Neural cell (in vitro differentiated cells): ENCODE results near the gene ANKZF1. TPM values are rescaled to one million over a fixed set of nuclear protein-coding genes. Genes with fewer than 3 reads are reported as not detected.
A peak's percentile ranks its signal among the peaks of the same experiment; 100 is the strongest.

Experiments used
- H2AFZ ChIP-seq: fragments of 200-600, 300-800 bp; sonication (generic), shearing (Covaris generic); 2 replicates; pipeline ENCODE4 v1.6.0; 2014; ENCODE audit warnings: low read depth, mild to moderate bottlenecking, antibody characterized with exemption, low read length, moderate library complexity
- H3F3A ChIP-seq: fragments of 200-600 bp; shearing (Covaris generic); 2 replicates; pipeline ENCODE4 v1.6.1; 2016; ENCODE audit warnings: mild to moderate bottlenecking, moderate library complexity, mixed read lengths, antibody characterized with exemption, low read length; ENCODE audit not compliant: insufficient read depth, poor library complexity, severe bottlenecking
- H3K27ac ChIP-seq: fragments of 200-600, 300-800 bp; sonication (generic), shearing (Covaris generic); 2 replicates; pipeline ENCODE4 v1.5.1; 2014; ENCODE audit warnings: mild to moderate bottlenecking, low read length, moderate library complexity
- H3K27me3 ChIP-seq: fragments of 300-800, 200-600 bp; sonication (generic), shearing (Covaris generic); 2 replicates; pipeline ENCODE4 v1.6.0; 2014; ENCODE audit warnings: mild to moderate bottlenecking, low read depth, low read length, moderate library complexity; ENCODE audit not compliant: insufficient read depth
- H3K36me3 ChIP-seq: fragments of 300-800, 200-600 bp; sonication (generic), shearing (Covaris generic); 2 replicates; pipeline ENCODE4 v1.5.1; 2014; ENCODE audit warnings: mild to moderate bottlenecking, antibody characterized with exemption, low read length, moderate library complexity; ENCODE audit not compliant: insufficient read depth
- H3K4me2 ChIP-seq: fragments of 300-800, 200-600 bp; sonication (generic), shearing (Covaris generic); 2 replicates; pipeline ENCODE4 v1.6.0; 2014; ENCODE audit warnings: mild to moderate bottlenecking, low read length
- H3K4me3 ChIP-seq: fragments of 300-800, 200-600 bp; sonication (generic), shearing (Covaris generic); 2 replicates; pipeline ENCODE4 v1.5.1; 2014; ENCODE audit warnings: mild to moderate bottlenecking, low read length, moderate library complexity
- H3K79me2 ChIP-seq: fragments of 200-600 bp; shearing (Covaris generic); replicated peaks from 2 replicates; pipeline ENCODE4 v1.6.0; 2014; ENCODE audit warnings: mild to moderate bottlenecking, low read length, moderate library complexity; ENCODE audit not compliant: insufficient read depth
- H3K9ac ChIP-seq: fragments of 300-800, 200-600 bp; sonication (generic), shearing (Covaris generic); 2 replicates; pipeline ENCODE4 v1.6.1; 2016; ENCODE audit warnings: mild to moderate bottlenecking, low read length, mixed read lengths
- H3K9me2 ChIP-seq: fragments of 200-600 bp; shearing (Covaris generic); 2 replicates; pipeline ENCODE4 v1.6.1; 2016; ENCODE audit warnings: mild to moderate bottlenecking, low read length, mixed read lengths; ENCODE audit not compliant: insufficient read depth
- H3K9me3 ChIP-seq: fragments of 200-600, 300-800 bp; sonication (generic), shearing (Covaris generic); 2 replicates; pipeline ENCODE4 v1.6.1; 2016; ENCODE audit warnings: mild to moderate bottlenecking, mixed run types, low read length, moderate library complexity, mixed read lengths
- H4K20me1 ChIP-seq: fragments of 200-600 bp; shearing (Covaris generic); 2 replicates; pipeline ENCODE4 v1.6.1; 2016; ENCODE audit warnings: mild to moderate bottlenecking, mixed run types; ENCODE audit not compliant: insufficient read depth
- EP300 ChIP-seq: fragments of 450-650 bp; conservative IDR thresholded peaks from 2 replicates; pipeline ENCODE4 v1.6.1; 2014; ENCODE audit warnings: antibody characterized with exemption, mild to moderate bottlenecking, moderate library complexity; ENCODE audit not compliant: poor library complexity, severe bottlenecking
- EZH2 ChIP-seq: fragments of 200-600, 300-800 bp; shearing (Covaris generic), sonication (generic); IDR thresholded peaks from 2 replicates; pipeline ENCODE4 v1.6.1; 2014; ENCODE audit warnings: antibody characterized with exemption, low read length, borderline replicate concordance, mild to moderate bottlenecking; ENCODE audit not compliant: insufficient read depth, poor library complexity, severe bottlenecking
- MXI1 ChIP-seq: fragments of 450-650 bp; conservative IDR thresholded peaks from 2 replicates; pipeline ENCODE4 v1.6.1; 2014; ENCODE audit warnings: antibody characterized with exemption, mild to moderate bottlenecking; ENCODE audit not compliant: poor library complexity, severe bottlenecking
- POLR2AphosphoS5 ChIP-seq: IDR thresholded peaks from 2 replicates; pipeline ENCODE4 v1.6.1; 2012
- RAD21 ChIP-seq: fragments of 450-650 bp; conservative IDR thresholded peaks from 2 replicates; pipeline ENCODE4 v1.6.1; 2014; ENCODE audit warnings: antibody characterized with exemption, mild to moderate bottlenecking, moderate library complexity
- SMC3 ChIP-seq: fragments of 450-650 bp; conservative IDR thresholded peaks from 2 replicates; pipeline ENCODE4 v1.6.1; 2014; ENCODE audit warnings: antibody characterized with exemption, mild to moderate bottlenecking, moderate library complexity; ENCODE audit not compliant: poor library complexity
- TAF1 ChIP-seq: IDR thresholded peaks from 2 replicates; pipeline ENCODE4 v1.6.1; 2012; ENCODE audit warnings: low read depth
- polyA plus RNA-seq: library from polyadenylated mRNA; depleted of rRNA; stranded (reverse); fragments of >200 nt; gene quantifications from 2 replicates; pipeline ENCODE4 v1.2.3, GENCODE V29; 2014
- TF ChIP-seq, protein P1 (sequence below): fragments of 450-650 bp; IDR thresholded peaks from 2 replicates; pipeline ENCODE4 v1.5.1; 2014; ENCODE audit warnings: antibody characterized with exemption, mild to moderate bottlenecking, moderate library complexity; ENCODE audit not compliant: poor library complexity, severe bottlenecking
- TF ChIP-seq, protein P2 (sequence below): IDR thresholded peaks from 2 replicates; pipeline ENCODE4 v1.6.1; 2012; ENCODE audit warnings: borderline replicate concordance

The ANKZF1 gene
- polyA plus RNA-seq, 1 donor from 2014 or later, result 185 TPM

DNA sequence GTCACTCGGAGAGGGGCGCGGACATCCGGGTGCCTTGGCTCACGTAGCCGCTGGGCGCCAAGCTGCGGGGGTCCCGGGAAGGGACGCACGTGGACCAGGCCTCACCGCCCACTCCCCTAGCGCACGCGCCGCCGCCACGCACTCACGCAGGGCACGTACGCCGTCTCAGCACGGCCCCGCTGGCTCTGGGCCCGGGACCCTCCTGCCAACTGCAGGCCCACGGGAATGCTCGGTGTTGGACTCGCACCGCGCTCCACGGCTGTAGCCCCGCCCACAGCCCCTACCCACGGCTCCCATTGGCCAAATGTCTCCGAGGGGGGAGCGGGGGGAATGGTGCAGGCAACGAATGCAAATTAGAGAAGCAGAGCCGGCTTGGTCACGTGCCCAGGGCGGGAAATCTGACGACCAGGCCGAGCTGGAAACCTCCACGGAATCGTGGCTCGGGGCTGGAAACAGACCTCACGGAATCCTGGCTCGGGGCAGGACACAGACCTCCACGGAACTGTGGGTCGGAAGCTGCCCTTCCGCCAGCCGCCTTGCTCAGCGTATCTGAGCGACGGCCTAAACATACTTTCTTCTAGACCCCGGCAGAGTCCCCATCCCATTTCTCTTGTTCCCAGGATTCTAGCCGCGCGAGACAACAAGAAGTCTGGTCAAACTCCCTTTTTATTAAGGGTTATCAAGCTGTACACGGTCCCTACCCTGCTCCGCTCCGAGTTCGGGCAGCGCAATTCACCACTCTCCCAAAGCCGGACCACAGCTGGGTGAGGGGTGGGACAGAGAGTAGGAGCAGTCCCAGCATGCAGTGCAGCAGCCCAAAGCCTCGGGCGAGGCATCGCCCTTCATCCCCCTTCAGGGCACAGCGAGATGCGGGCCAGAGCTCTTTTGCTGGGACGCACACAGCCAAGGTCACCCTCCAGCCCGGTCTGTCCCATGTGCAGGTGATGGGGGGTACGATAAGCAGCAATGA lies 10.6 kb upstream of the ANKZF1 start, which contains the start of gene ABCB6:
ABCB6 (minus strand) TSS at position 227 of the 970 bp plus-strand sequence. CDS start 285 bp downstream, outside the sequence.
- no peaks in the 10 kb centered on the region for H3K9me3 ChIP-seq
- TF ChIP-seq, protein P1, sequence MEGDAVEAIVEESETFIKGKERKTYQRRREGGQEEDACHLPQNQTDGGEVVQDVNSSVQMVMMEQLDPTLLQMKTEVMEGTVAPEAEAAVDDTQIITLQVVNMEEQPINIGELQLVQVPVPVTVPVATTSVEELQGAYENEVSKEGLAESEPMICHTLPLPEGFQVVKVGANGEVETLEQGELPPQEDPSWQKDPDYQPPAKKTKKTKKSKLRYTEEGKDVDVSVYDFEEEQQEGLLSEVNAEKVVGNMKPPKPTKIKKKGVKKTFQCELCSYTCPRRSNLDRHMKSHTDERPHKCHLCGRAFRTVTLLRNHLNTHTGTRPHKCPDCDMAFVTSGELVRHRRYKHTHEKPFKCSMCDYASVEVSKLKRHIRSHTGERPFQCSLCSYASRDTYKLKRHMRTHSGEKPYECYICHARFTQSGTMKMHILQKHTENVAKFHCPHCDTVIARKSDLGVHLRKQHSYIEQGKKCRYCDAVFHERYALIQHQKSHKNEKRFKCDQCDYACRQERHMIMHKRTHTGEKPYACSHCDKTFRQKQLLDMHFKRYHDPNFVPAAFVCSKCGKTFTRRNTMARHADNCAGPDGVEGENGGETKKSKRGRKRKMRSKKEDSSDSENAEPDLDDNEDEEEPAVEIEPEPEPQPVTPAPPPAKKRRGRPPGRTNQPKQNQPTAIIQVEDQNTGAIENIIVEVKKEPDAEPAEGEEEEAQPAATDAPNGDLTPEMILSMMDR, result no peak
- TF ChIP-seq, protein P2, sequence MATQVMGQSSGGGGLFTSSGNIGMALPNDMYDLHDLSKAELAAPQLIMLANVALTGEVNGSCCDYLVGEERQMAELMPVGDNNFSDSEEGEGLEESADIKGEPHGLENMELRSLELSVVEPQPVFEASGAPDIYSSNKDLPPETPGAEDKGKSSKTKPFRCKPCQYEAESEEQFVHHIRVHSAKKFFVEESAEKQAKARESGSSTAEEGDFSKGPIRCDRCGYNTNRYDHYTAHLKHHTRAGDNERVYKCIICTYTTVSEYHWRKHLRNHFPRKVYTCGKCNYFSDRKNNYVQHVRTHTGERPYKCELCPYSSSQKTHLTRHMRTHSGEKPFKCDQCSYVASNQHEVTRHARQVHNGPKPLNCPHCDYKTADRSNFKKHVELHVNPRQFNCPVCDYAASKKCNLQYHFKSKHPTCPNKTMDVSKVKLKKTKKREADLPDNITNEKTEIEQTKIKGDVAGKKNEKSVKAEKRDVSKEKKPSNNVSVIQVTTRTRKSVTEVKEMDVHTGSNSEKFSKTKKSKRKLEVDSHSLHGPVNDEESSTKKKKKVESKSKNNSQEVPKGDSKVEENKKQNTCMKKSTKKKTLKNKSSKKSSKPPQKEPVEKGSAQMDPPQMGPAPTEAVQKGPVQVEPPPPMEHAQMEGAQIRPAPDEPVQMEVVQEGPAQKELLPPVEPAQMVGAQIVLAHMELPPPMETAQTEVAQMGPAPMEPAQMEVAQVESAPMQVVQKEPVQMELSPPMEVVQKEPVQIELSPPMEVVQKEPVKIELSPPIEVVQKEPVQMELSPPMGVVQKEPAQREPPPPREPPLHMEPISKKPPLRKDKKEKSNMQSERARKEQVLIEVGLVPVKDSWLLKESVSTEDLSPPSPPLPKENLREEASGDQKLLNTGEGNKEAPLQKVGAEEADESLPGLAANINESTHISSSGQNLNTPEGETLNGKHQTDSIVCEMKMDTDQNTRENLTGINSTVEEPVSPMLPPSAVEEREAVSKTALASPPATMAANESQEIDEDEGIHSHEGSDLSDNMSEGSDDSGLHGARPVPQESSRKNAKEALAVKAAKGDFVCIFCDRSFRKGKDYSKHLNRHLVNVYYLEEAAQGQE, result no peak
- TF ChIP-seq MXI1 (peak; percentile 91), RAD21 (no peak), SMC3 (peak; percentile 11), POLR2AphosphoS5 (peak; percentile 80)
- H3F3A ChIP-seq, result no peaks in the 10 kb centered on the region
- H2AFZ ChIP-seq, result no peak within 1 kb of the TSS
- H3K27me3 ChIP-seq, result no peaks in the 10 kb centered on the region
- H3K79me2 ChIP-seq, result no peaks in the 10 kb centered on the region
- no peak within 1 kb of the TSS for H3K27ac ChIP-seq
- H3K9ac ChIP-seq, result peak within 1 kb of the TSS; percentile 60
- no peaks in the 10 kb centered on the region for H3K36me3 ChIP-seq
- peak within 1 kb of the TSS; percentile 79 for H3K4me3 ChIP-seq
- H4K20me1 ChIP-seq, result no peaks in the 10 kb centered on the region
- H3K4me2 ChIP-seq, result peak within 1 kb of the TSS; percentile 59
- H3K9me2 ChIP-seq, result no peaks in the 10 kb centered on the region

DNA sequence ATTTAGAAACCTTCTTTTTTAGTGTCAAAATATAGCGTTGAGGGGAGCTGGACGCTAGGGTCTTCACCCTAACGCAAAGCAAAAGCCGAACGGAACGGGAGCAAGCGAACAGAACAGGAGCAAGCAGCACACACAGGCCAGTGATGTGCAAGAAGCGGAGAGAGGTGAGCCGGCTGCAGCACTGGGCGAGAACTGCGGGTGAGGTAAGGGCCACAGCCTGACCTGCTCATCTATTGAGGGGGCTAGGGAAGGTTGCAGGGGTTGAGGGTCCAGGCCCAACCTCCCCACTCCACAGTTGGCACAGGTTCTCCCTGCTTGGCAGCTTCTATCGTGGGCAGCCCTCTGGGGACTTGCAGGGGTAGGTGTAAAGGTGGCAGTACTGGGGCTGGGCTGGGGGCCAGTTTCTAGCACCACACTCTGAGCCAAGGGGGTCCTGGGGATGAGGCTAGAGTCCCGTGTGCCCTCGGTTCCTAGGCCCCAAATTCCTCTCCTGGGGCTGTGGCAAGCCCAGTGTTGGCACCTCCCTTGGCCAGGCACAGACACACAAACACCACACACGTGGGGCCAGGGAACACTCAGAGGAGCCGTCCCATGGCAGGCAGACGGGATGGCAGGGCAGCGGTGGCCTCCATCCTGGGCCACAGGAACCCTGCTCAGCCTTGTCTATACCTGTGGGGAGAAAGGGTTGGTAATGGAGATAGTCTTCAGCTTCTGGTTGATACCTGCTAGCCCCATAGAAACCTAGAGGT lies 9.6 kb upstream of the ANKZF1 start:
- Histone ChIP-seq H3K9ac (no peak overlapping the region), H3K9me3 (no peaks in the 10 kb centered on the region), H3K4me3 (no peak overlapping the region), H4K20me1 (no peaks in the 10 kb centered on the region), H3K27ac (no peak overlapping the region), H3F3A (no peaks in the 10 kb centered on the region), H2AFZ (no peak overlapping the region), H3K79me2 (no peaks in the 10 kb centered on the region), H3K36me3 (no peaks in the 10 kb centered on the region), H3K4me2 (no peak overlapping the region), H3K27me3 (no peaks in the 10 kb centered on the region), H3K9me2 (no peaks in the 10 kb centered on the region)
- no peak for TF ChIP-seq MXI1
- no peak for TF ChIP-seq POLR2AphosphoS5
- no peak for TF ChIP-seq EP300
- no peak for TF ChIP-seq TAF1
- no peak for TF ChIP-seq EZH2
- TF ChIP-seq, protein P2, result no peak
- no peak for TF ChIP-seq SMC3
- TF ChIP-seq RAD21, result no peak
- TF ChIP-seq, protein P1, result no peak
